Osteoblast (primary cell): ENCODE results near the gene NACA. TPM values are rescaled to one million over a fixed set of nuclear protein-coding genes. Genes with fewer than 3 reads are reported as not detected.

ENCODE experiments used
- DNase-seq: peaks from one replicate; pipeline ENCODE4 v3.0.0; 2011; ENCODE audit warnings: low spot score, mixed read lengths; ENCODE audit not compliant: insufficient read length; ENCODE audit errors: missing footprints
- H2AFZ ChIP-seq: 2 replicates; pipeline ENCODE4 v1.6.0; 2011; ENCODE audit warnings: mild to moderate bottlenecking, low read length
- H3K27ac ChIP-seq: 2 replicates; pipeline ENCODE4 v1.5.1; 2011; ENCODE audit warnings: mild to moderate bottlenecking, low read depth, low read length, moderate library complexity
- H3K27me3 ChIP-seq: 2 replicates; pipeline ENCODE4 v1.6.0; 2012; ENCODE audit warnings: mild to moderate bottlenecking, control low read depth, inconsistent platforms, low read length, moderate library complexity; ENCODE audit not compliant: insufficient read depth
- H3K36me3 ChIP-seq: 2 replicates; pipeline ENCODE4 v1.5.1; 2011; ENCODE audit warnings: mild to moderate bottlenecking, low read length, control low read depth, moderate library complexity; ENCODE audit not compliant: insufficient read depth
- H3K4me1 ChIP-seq: 2 replicates; pipeline ENCODE4 v1.5.1; 2011; ENCODE audit warnings: mild to moderate bottlenecking, low read length, control low read depth, moderate library complexity; ENCODE audit not compliant: insufficient read depth
- H3K4me2 ChIP-seq: 2 replicates; pipeline ENCODE4 v1.6.0; 2011; ENCODE audit warnings: mild to moderate bottlenecking, low read length; ENCODE audit not compliant: insufficient read depth
- H3K4me3 ChIP-seq: fragments of 200-600 bp; sonication (generic); 3 replicates; pipeline ENCODE4 v1.5.1; 2012; ENCODE audit warnings: mild to moderate bottlenecking, low read length, inconsistent platforms; ENCODE audit not compliant: insufficient read depth
- H3K79me2 ChIP-seq: 2 replicates; pipeline ENCODE4 v1.6.0; 2012; ENCODE audit warnings: mild to moderate bottlenecking, low read length, control low read depth, inconsistent platforms; ENCODE audit not compliant: insufficient read depth
- H3K9me3 ChIP-seq: 2 replicates; pipeline ENCODE4 v1.5.1; 2011; ENCODE audit warnings: low read depth, low read length, control low read depth
- H4K20me1 ChIP-seq: 2 replicates; pipeline ENCODE4 v1.6.0; 2012; ENCODE audit warnings: mild to moderate bottlenecking, low read length, control low read depth; ENCODE audit not compliant: insufficient read depth
- CTCF ChIP-seq: IDR thresholded peaks from 2 replicates; pipeline ENCODE4 v1.5.1; 2011; ENCODE audit warnings: mild to moderate bottlenecking, low read depth, low read length, moderate library complexity; ENCODE audit errors: extremely low read depth
- total RNA-seq: library from RNA; depleted of rRNA; stranded (reverse); fragments of >200 nt; gene quantifications from 2 replicates; pipeline ENCODE4 v1.2.3, GENCODE V29; 2012

The NACA gene
- total RNA-seq, 1 donor, result 845 TPM

- TF ChIP-seq CTCF, result no peak
- no peak overlapping the region for H3K4me3 ChIP-seq
- peaks cover 29% of the 10 kb centered on the region for H3K4me1 ChIP-seq
- H3K9me3 ChIP-seq, result no peaks in the 10 kb centered on the region
- H3K4me2 ChIP-seq, result no peak overlapping the region
- H3K79me2 ChIP-seq, result peaks cover 95% of the 10 kb centered on the region
- H3K36me3 ChIP-seq, result peaks cover 70% of the 10 kb centered on the region
- no peaks in the 10 kb centered on the region for H3K27me3 ChIP-seq
- H3K27ac ChIP-seq, result no peak overlapping the region
- no peak overlapping the region for H2AFZ ChIP-seq
- DNase-seq, result peak; percentile 18
- H4K20me1 ChIP-seq, result peaks cover 85% of the 10 kb centered on the region
Measured at GRCh38 chr12:56718636-56719035, 6.5 kb downstream of the NACA start.

GRCh38 chr12:56718149-56718548 lies 7.0 kb downstream of the NACA start:
- peaks cover 71% of the 10 kb centered on the region for H3K36me3 ChIP-seq
- TF ChIP-seq CTCF, result no peak
- no peak for DNase-seq
- H3K4me1 ChIP-seq, result peaks cover 24% of the 10 kb centered on the region
- no peak overlapping the region for H3K4me3 ChIP-seq
- H2AFZ ChIP-seq, result no peak overlapping the region
- no peaks in the 10 kb centered on the region for H3K9me3 ChIP-seq
- H3K79me2 ChIP-seq, result peaks cover 95% of the 10 kb centered on the region
- H3K27me3 ChIP-seq, result no peaks in the 10 kb centered on the region
- H4K20me1 ChIP-seq, result peaks cover 80% of the 10 kb centered on the region
- no peak overlapping the region for H3K4me2 ChIP-seq
- H3K27ac ChIP-seq, result no peak overlapping the region

GRCh38 chr12:56716933-56717880 lies 7.9 kb downstream of the NACA start:
- H3K4me3 ChIP-seq, result no peak overlapping the region
- H2AFZ ChIP-seq, result no peak overlapping the region
- TF ChIP-seq CTCF, result no peak
- H3K79me2 ChIP-seq, result peaks cover 85% of the 10 kb centered on the region
- H3K9me3 ChIP-seq, result no peaks in the 10 kb centered on the region
- H3K4me2 ChIP-seq, result no peak overlapping the region
- H3K27ac ChIP-seq, result no peak overlapping the region
- peaks cover 71% of the 10 kb centered on the region for H4K20me1 ChIP-seq
- peaks cover 15% of the 10 kb centered on the region for H3K4me1 ChIP-seq
- peak; percentile 56 for DNase-seq
- H3K36me3 ChIP-seq, result peaks cover 72% of the 10 kb centered on the region
- H3K27me3 ChIP-seq, result no peaks in the 10 kb centered on the region

GRCh38 chr12:56716458-56716857 lies 8.6 kb downstream of the NACA start:
- Histone ChIP-seq H3K9me3 (no peaks in the 10 kb centered on the region), H3K27ac (no peak overlapping the region), H3K79me2 (peaks cover 78% of the 10 kb centered on the region), H3K4me3 (no peak overlapping the region), H3K36me3 (peaks cover 72% of the 10 kb centered on the region), H3K4me1 (peaks cover 7% of the 10 kb centered on the region), H2AFZ (no peak overlapping the region), H3K27me3 (no peaks in the 10 kb centered on the region), H3K4me2 (no peak overlapping the region), H4K20me1 (peaks cover 63% of the 10 kb centered on the region)
- TF ChIP-seq CTCF, result no peak
- no peak for DNase-seq
